Panc1 (cell line): ENCODE data around the gene SLCO4A1.

Experiments used
- CTCF ChIP-seq: fragments of 450-650 bp; IDR thresholded peaks from 2 replicates; pipeline ENCODE4 v1.5.1; 2017; ENCODE audit warnings: mild to moderate bottlenecking
- POLR2AphosphoS5 ChIP-seq: IDR thresholded peaks from 2 replicates; pipeline ENCODE4 v1.6.1; 2012; ENCODE audit warnings: mild to moderate bottlenecking, low read depth, low read length, moderate library complexity
- SIN3A ChIP-seq: IDR thresholded peaks from 2 replicates; pipeline ENCODE4 v1.6.1; 2012; ENCODE audit warnings: low read depth, mild to moderate bottlenecking, low read length, moderate library complexity, borderline replicate concordance; ENCODE audit not compliant: insufficient read depth

- no peak for TF ChIP-seq CTCF
- no peak for TF ChIP-seq POLR2AphosphoS5
- no peak for TF ChIP-seq SIN3A
Observed at GRCh38 chr20:62685781-62686555, 43.7 kb downstream of the SLCO4A1 start.
